Caco-2 (cell line): ENCODE measurements around the gene IL34. TPM values are rescaled to one million over a fixed set of nuclear protein-coding genes. Genes with fewer than 3 reads are reported as not detected.

Experiments
- BruUV-seq: library from RNA; stranded (reverse); fragments of 400-500 nt; replicated peaks from 2 replicates; lab custom pipeline; 2021; lab: Mats Ljungman, UMichigan
- CTCF ChIA-PET: fragments of 300-600 bp; sonication (Branson Sonifier 250); formaldehyde crosslinking; loops from one replicate; lab custom pipeline; 2022; ENCODE audit warnings: antibody characterized with exemption; lab: Charles Lee
- POLR2A ChIA-PET: fragments of 300-600 bp; sonication (Branson Sonifier 250); formaldehyde crosslinking; loops from one replicate; lab custom pipeline; 2022; ENCODE audit warnings: antibody characterized with exemption; lab: Charles Lee
- DNase-seq, 2 experiments: peaks; one replicate each; pipeline versions ENCODE4 v3.0.0 to v3.0.0-alpha.2; 2020 to 2022
- H3K27me3 ChIP-seq: replicated peaks from 2 replicates; pipeline ENCODE4 v1.6.0; 2011; ENCODE audit warnings: low read length; ENCODE audit not compliant: control insufficient read depth, insufficient read depth
- H3K36me3 ChIP-seq: 2 replicates; pipeline ENCODE4 v1.5.1; 2011; ENCODE audit warnings: low read length; ENCODE audit not compliant: control insufficient read depth, insufficient read depth
- H3K4me1 ChIP-seq: fragments of 250-450 bp; sonication (Bioruptor Pico); 2 replicates; pipeline ENCODE4 v1.5.1; 2020; ENCODE audit warnings: mild to moderate bottlenecking
- H3K4me3 ChIP-seq: 2 replicates; pipeline ENCODE4 v1.5.1; 2011; ENCODE audit warnings: low read depth, mild to moderate bottlenecking, control low read depth, low read length
- H3K9me3 ChIP-seq: fragments of 250-450 bp; sonication (Bioruptor Pico); 2 replicates; pipeline ENCODE4 v1.5.1; 2020; ENCODE audit warnings: mild to moderate bottlenecking, moderate library complexity
- H3K27ac Mint-ChIP-seq: one replicate; pipeline ENCODE4 v1.8.0; 2022; ENCODE audit warnings: mixed read lengths; ENCODE audit not compliant: unreplicated experiment
- H3K27me3 Mint-ChIP-seq: one replicate; pipeline ENCODE4 v1.8.0; 2022; ENCODE audit warnings: mixed read lengths; ENCODE audit not compliant: insufficient read depth, unreplicated experiment
- H3K36me3 Mint-ChIP-seq: one replicate; pipeline ENCODE4 v1.8.0; 2022; ENCODE audit warnings: mild to moderate bottlenecking, mixed read lengths; ENCODE audit not compliant: insufficient read depth, unreplicated experiment
- H3K4me1 Mint-ChIP-seq: one replicate; pipeline ENCODE4 v1.8.0; 2022; ENCODE audit warnings: low read depth, mixed read lengths; ENCODE audit not compliant: unreplicated experiment
- H3K4me3 Mint-ChIP-seq: one replicate; pipeline ENCODE4 v1.8.0; 2022; ENCODE audit warnings: mild to moderate bottlenecking, moderate library complexity, mixed read lengths; ENCODE audit not compliant: unreplicated experiment
- H3K9me3 Mint-ChIP-seq: one replicate; pipeline ENCODE4 v1.8.0; 2022; ENCODE audit warnings: mixed read lengths; ENCODE audit not compliant: unreplicated experiment
- intact Hi-C: fragments of 100-400 bp; cut with micrococcal nuclease; formaldehyde crosslinking; loops from one replicate; pipeline ENCODE4 v1.10.0; 2022; ENCODE audit not compliant: unreplicated experiment
- total RNA-seq: library from RNA; stranded (reverse); gene quantifications from 2 replicates; pipeline ENCODE4 v1.2.3, GENCODE V29; 2022
- TF ChIP-seq, protein P1 (sequence below), 2 experiments: fragments of 200-600 bp in 1 of 2; IDR thresholded peaks; 1 replicate in 1 of 2; 2 replicates in 1 of 2; pipeline versions ENCODE4 v1.5.1 to v1.8.0; 2011 to 2022; ENCODE audit warnings: antibody characterized with exemption in 1 of 2, control low read depth in 1 of 2, inconsistent platforms in 1 of 2, low read depth in 1 of 2, low read length in 1 of 2, mild to moderate bottlenecking in 1 of 2, moderate library complexity in 1 of 2; ENCODE audit not compliant: insufficient read depth in 1 of 2, severe bottlenecking in 1 of 2, unreplicated experiment in 1 of 2

IL34 gene
- total RNA-seq, 1 experiment from 2014 or later, result 0.50 TPM

DNA sequence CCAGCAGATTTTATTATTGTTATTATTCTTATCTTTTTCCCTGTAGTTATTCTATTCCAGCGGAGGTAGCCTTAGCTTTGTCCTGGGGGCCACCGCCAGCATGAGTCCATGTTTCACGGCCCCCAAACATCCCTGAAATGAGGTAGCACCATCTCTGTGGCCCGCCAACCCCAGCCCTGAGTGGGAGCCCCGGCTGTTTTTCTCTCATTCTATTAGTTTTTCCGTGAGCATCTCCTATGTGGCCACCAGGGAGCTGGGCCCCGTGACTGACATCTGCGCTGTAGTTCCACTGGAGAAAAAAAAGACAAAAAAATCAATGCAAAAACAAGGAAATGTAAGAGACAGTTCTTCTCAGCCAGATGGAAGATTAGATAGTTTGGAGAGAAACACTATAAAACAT lies 43.5 kb upstream of the IL34 start:
- POLR2A ChIA-PET, result no interaction called here
- H3K36me3 ChIP-seq, result no peaks in the 10 kb centered on the region
- H3K4me1 ChIP-seq, result no peaks in the 10 kb centered on the region
- no peaks in the 10 kb centered on the region for H3K9me3 ChIP-seq
- H3K27ac Mint-ChIP-seq, result no peak overlapping the region
- BruUV-seq, result no TSS peak
- H3K9me3 Mint-ChIP-seq, result no peaks in the 10 kb centered on the region
- H3K4me1 Mint-ChIP-seq, result no peaks in the 10 kb centered on the region
- H3K27me3 ChIP-seq, result no peaks in the 10 kb centered on the region; the same call in 1 of the 2 replicates
- DNase-seq, result no peak
- intact Hi-C loops, result no loop called here
- H3K4me3 Mint-ChIP-seq, result no peak overlapping the region
- H3K4me3 ChIP-seq, result no peak overlapping the region
- peaks cover 6% of the 10 kb centered on the region for H3K27me3 Mint-ChIP-seq
- H3K36me3 Mint-ChIP-seq, result no peaks in the 10 kb centered on the region
- TF ChIP-seq, protein P1, sequence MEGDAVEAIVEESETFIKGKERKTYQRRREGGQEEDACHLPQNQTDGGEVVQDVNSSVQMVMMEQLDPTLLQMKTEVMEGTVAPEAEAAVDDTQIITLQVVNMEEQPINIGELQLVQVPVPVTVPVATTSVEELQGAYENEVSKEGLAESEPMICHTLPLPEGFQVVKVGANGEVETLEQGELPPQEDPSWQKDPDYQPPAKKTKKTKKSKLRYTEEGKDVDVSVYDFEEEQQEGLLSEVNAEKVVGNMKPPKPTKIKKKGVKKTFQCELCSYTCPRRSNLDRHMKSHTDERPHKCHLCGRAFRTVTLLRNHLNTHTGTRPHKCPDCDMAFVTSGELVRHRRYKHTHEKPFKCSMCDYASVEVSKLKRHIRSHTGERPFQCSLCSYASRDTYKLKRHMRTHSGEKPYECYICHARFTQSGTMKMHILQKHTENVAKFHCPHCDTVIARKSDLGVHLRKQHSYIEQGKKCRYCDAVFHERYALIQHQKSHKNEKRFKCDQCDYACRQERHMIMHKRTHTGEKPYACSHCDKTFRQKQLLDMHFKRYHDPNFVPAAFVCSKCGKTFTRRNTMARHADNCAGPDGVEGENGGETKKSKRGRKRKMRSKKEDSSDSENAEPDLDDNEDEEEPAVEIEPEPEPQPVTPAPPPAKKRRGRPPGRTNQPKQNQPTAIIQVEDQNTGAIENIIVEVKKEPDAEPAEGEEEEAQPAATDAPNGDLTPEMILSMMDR (IDR thresholded peaks at IDR 0.05; ENCODE audit: insufficient read depth in 1 of 2, low read depth in 1 of 2, low read length in 1 of 2, severe bottlenecking in 1 of 2, unreplicated experiment in 1 of 2), result no peak
- CTCF ChIA-PET, result interaction anchor here (1.3 kb wide), 1 partner anchor 51 kb away, joined by 3 read pairs; no protein-coding TSS in a partner anchor

DNA sequence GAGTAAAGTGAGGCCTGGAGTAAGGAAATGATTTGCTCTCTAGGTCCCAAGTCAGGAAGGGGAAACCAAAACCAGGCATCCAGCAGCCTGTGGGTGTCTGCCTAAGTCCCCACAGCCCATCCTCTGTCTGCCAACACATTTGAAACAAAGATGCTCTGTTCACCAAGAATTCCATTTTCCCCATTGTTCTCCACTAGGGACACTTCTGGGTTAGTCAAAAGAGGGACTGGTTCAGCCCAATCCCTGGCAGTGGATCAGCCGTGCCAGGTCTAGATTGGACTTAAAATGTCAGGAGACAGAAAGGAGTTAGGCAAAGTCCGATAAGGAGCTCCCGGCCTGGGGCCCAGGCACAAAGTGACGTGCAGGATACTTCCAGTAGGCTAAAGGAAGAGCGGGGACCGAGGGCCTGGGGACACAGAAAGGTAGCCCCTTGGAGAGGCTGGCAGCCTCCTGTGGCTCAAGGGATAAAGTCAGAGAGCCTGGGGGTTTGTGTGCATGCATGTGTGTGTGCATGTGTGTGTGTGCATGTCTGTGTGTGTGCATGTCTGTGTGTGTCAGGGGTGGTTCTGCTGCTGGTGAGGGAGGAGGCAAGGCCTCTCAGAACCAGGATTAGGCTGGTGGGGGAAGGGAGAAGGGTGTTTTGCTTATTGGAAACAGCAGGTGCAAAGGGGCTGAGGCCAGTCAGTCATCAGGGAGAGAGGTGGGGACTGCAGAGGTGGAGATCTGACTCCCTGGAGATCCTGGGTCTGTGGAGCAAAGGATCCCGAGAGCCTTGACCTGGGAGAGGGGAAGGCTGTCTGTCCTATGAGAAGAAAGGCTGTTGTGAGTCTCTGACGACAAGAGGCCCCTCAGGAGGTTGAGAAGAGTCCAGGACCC lies 41.7 kb upstream of the IL34 start:
- peaks cover 6% of the 10 kb centered on the region for H3K27me3 Mint-ChIP-seq
- BruUV-seq, result no TSS peak
- intact Hi-C loops, result no loop called here
- H3K27ac Mint-ChIP-seq, result no peak overlapping the region
- TF ChIP-seq, protein P1 (IDR thresholded peaks at IDR 0.05; ENCODE audit: insufficient read depth in 1 of 2, low read depth in 1 of 2, low read length in 1 of 2, severe bottlenecking in 1 of 2, unreplicated experiment in 1 of 2), result no peak
- Histone ChIP-seq H3K27me3 (no peaks in the 10 kb centered on the region; the same call in 1 of the 2 replicates), H3K4me1 (no peaks in the 10 kb centered on the region), H3K4me3 (no peak overlapping the region), H3K9me3 (no peaks in the 10 kb centered on the region), H3K36me3 (no peaks in the 10 kb centered on the region)
- H3K36me3 Mint-ChIP-seq, result no peaks in the 10 kb centered on the region
- no peaks in the 10 kb centered on the region for H3K4me1 Mint-ChIP-seq
- no peaks in the 10 kb centered on the region for H3K9me3 Mint-ChIP-seq
- POLR2A ChIA-PET, result no interaction called here
- DNase-seq, result no peak
- H3K4me3 Mint-ChIP-seq, result no peak overlapping the region
- CTCF ChIA-PET, result no interaction called here

DNA sequence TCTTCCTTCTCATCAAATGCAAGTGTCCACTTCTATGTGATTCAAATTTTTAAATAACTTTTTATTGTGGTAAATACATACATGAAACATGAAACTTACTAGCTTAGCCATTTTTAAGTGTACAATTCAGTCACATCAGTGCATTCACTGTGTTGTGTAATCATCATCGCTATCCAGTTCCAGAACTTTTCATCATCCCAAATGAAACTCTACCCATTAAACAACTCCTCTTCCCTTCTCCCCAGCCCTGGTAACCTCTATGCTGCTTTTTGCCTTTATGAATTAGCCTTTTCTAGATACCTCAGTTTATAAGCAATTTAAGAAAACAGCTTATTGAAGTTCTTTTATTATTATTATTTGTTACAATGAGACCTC lies 41.1 kb upstream of the IL34 start:
- DNase-seq, result no peak
- ChIA-PET POLR2A (no interaction called here), CTCF (no interaction called here)
- no peak overlapping the region for H3K4me3 Mint-ChIP-seq
- no TSS peak for BruUV-seq
- TF ChIP-seq, protein P1 (IDR thresholded peaks at IDR 0.05; ENCODE audit: insufficient read depth in 1 of 2, low read depth in 1 of 2, low read length in 1 of 2, severe bottlenecking in 1 of 2, unreplicated experiment in 1 of 2), result no peak
- H3K27ac Mint-ChIP-seq, result no peak overlapping the region
- no peaks in the 10 kb centered on the region for H3K36me3 Mint-ChIP-seq
- H3K27me3 Mint-ChIP-seq, result peaks cover 3% of the 10 kb centered on the region
- H3K4me3 ChIP-seq, result no peak overlapping the region
- H3K36me3 ChIP-seq, result no peaks in the 10 kb centered on the region
- no peaks in the 10 kb centered on the region for H3K9me3 ChIP-seq
- H3K9me3 Mint-ChIP-seq, result no peaks in the 10 kb centered on the region
- peaks cover 1% of the 10 kb centered on the region for H3K4me1 Mint-ChIP-seq
- intact Hi-C loops, result no loop called here
- no peaks in the 10 kb centered on the region for H3K27me3 ChIP-seq
- peaks cover 1% of the 10 kb centered on the region for H3K4me1 ChIP-seq
